Measurements from ENCODE around the gene PTX4.

DNA sequence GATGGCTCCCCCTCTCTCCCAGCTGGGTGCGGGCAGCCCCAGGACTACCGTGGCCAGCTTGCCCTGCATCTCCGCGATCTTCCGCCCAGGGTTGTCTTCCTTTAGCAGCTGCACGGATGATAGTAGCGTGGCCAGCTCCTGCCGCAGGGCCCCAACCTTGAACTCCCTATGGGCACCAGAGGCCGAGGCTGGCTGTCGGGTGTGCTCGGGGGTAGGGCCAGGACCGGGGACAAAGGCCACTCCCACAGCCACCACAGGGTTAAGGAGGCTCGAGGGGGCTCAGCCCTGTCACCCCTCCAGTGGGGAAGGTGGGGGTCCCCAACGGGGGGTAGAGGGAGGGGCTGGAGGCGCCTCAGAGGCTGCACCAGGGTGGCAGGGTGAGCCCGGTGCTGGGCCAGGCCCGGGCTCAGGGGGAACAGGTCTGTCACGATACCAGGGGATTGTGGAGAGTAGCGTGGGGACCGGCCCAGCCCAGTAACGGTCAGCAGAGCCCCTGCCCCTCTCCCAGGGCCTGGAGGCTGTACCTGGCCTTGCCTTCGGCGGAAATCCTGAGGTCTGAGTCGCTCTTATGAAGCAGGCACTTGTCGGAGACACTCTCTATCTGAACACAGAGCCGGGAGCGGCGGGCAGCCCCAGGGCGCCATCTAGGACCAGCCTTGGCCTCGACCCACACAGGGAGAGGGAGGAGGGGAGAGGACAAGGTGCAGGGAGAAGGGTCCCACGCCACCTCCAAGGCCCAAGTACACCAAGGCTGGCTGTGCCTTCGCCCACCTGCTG, 52.6 kb downstream of the PTX4 start:
- no peak for TF ChIP-seq GABPA (IDR thresholded peaks at IDR 0.05 in 1 of 2, conservative IDR thresholded peaks at IDR 0.05 in 1 of 2)
- TF ChIP-seq, protein P1, sequence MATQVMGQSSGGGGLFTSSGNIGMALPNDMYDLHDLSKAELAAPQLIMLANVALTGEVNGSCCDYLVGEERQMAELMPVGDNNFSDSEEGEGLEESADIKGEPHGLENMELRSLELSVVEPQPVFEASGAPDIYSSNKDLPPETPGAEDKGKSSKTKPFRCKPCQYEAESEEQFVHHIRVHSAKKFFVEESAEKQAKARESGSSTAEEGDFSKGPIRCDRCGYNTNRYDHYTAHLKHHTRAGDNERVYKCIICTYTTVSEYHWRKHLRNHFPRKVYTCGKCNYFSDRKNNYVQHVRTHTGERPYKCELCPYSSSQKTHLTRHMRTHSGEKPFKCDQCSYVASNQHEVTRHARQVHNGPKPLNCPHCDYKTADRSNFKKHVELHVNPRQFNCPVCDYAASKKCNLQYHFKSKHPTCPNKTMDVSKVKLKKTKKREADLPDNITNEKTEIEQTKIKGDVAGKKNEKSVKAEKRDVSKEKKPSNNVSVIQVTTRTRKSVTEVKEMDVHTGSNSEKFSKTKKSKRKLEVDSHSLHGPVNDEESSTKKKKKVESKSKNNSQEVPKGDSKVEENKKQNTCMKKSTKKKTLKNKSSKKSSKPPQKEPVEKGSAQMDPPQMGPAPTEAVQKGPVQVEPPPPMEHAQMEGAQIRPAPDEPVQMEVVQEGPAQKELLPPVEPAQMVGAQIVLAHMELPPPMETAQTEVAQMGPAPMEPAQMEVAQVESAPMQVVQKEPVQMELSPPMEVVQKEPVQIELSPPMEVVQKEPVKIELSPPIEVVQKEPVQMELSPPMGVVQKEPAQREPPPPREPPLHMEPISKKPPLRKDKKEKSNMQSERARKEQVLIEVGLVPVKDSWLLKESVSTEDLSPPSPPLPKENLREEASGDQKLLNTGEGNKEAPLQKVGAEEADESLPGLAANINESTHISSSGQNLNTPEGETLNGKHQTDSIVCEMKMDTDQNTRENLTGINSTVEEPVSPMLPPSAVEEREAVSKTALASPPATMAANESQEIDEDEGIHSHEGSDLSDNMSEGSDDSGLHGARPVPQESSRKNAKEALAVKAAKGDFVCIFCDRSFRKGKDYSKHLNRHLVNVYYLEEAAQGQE (IDR thresholded peaks at IDR 0.05), result no peak
- TF ChIP-seq, protein P2, sequence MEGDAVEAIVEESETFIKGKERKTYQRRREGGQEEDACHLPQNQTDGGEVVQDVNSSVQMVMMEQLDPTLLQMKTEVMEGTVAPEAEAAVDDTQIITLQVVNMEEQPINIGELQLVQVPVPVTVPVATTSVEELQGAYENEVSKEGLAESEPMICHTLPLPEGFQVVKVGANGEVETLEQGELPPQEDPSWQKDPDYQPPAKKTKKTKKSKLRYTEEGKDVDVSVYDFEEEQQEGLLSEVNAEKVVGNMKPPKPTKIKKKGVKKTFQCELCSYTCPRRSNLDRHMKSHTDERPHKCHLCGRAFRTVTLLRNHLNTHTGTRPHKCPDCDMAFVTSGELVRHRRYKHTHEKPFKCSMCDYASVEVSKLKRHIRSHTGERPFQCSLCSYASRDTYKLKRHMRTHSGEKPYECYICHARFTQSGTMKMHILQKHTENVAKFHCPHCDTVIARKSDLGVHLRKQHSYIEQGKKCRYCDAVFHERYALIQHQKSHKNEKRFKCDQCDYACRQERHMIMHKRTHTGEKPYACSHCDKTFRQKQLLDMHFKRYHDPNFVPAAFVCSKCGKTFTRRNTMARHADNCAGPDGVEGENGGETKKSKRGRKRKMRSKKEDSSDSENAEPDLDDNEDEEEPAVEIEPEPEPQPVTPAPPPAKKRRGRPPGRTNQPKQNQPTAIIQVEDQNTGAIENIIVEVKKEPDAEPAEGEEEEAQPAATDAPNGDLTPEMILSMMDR (IDR thresholded peaks at IDR 0.05; ENCODE audit: low read depth, low read length, missing input control), result no peak
- TF ChIP-seq, protein P3, sequence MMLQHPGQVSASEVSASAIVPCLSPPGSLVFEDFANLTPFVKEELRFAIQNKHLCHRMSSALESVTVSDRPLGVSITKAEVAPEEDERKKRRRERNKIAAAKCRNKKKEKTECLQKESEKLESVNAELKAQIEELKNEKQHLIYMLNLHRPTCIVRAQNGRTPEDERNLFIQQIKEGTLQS (IDR thresholded peaks at IDR 0.05), result no peak
- no peak for TF ChIP-seq RAD21 (IDR thresholded peaks at IDR 0.05)
- no peak for TF ChIP-seq SP1 (IDR thresholded peaks at IDR 0.05)
- TF ChIP-seq, protein P4, sequence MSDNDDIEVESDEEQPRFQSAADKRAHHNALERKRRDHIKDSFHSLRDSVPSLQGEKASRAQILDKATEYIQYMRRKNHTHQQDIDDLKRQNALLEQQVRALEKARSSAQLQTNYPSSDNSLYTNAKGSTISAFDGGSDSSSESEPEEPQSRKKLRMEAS (IDR thresholded peaks at IDR 0.05), result no peak
- TF ChIP-seq JUND (IDR thresholded peaks at IDR 0.05), result no peak
- TF ChIP-seq TAF1 (conservative IDR thresholded peaks at IDR 0.05), result no peak
- TF ChIP-seq YY1 (IDR thresholded peaks at IDR 0.05), result no peak
- no peak for TF ChIP-seq RXRA (IDR thresholded peaks at IDR 0.05)
- no peak for TF ChIP-seq FOXA1 (IDR thresholded peaks at IDR 0.05)

All from liver (tissue), 3 donors.